GM12878 (cell line): Measurements from ENCODE around the gene PCDHB6. TPM values are rescaled to one million over a fixed set of nuclear protein-coding genes. Genes with fewer than 3 reads are reported as not detected.
"Not testable (repeated sequence)": the region's sequence is repeated elsewhere in the genome, so short reads cannot be mapped to it uniquely, and the experiment has no call there.

Experiments
- ATAC-seq: fragments of 200-7000 bp; cut with Tn5 transposase; 3 replicates; pipeline ENCODE4 v1.9.1; 2020; ENCODE audit warnings: mild to moderate bottlenecking, moderate library complexity
- BruUV-seq: library from RNA; stranded (reverse); fragments of 400-500 nt; replicated peaks from 2 replicates; lab custom pipeline; 2021; lab: Mats Ljungman, UMichigan
- CTCF ChIA-PET: fragments of 300-600 bp; sonication (Branson Sonifier 250); formaldehyde crosslinking; extraction: SDS; loops from one replicate; lab custom pipeline; 2021; ENCODE audit warnings: inconsistent platforms; lab: Yijun Ruan, JAX
- POLR2A ChIA-PET: fragments of 350-600 bp; formaldehyde crosslinking; extraction: SDS; loops from one replicate; lab custom pipeline; 2021; ENCODE audit warnings: inconsistent platforms; lab: Charles Lee
- RAD21 ChIA-PET: fragments of 300-600 bp; sonication (Branson Sonifier 250); formaldehyde crosslinking; loops from one replicate; lab custom pipeline; 2023; ENCODE audit warnings: antibody characterized with exemption; ENCODE audit not compliant: unreplicated experiment; lab: Charles Lee
- SMC1A ChIA-PET: fragments of 300-600 bp; sonication (Branson Sonifier 250); formaldehyde crosslinking; loops from one replicate; lab custom pipeline; 2023; ENCODE audit not compliant: unreplicated experiment, uncharacterized antibody; lab: Charles Lee
- DNase-seq: peaks from one replicate; pipeline ENCODE4 v3.0.0-alpha.2; 2011; ENCODE audit warnings: low read depth, low spot score
- FAIRE-seq: peaks from 3 replicates; lab custom pipeline; 2011; peaks lifted over from hg19 to GRCh38; lab: Jason Lieb, UNC
- H2AFZ ChIP-seq: 2 replicates; pipeline ENCODE4 v1.6.0; 2011; ENCODE audit warnings: low read depth, low read length, control low read depth; ENCODE audit not compliant: control insufficient read depth
- H3K27ac ChIP-seq: 2 replicates; pipeline ENCODE4 v1.5.1; 2011; ENCODE audit warnings: control low read depth; ENCODE audit not compliant: control insufficient read depth, insufficient read depth
- H3K27me3 ChIP-seq, 2 experiments: replicated peaks in 1 of 2; 2 replicates each; pipeline versions ENCODE4 v1.6.0 to v1.6.1; 2011; ENCODE audit warnings: low read length in 1 of 2; ENCODE audit not compliant: control insufficient read depth in 2 of 2, insufficient read depth in 2 of 2
- H3K36me3 ChIP-seq, 2 experiments: 2 replicates each; pipeline ENCODE4 v1.5.1; 2011; ENCODE audit warnings: low read length in 1 of 2; ENCODE audit not compliant: control insufficient read depth in 2 of 2, insufficient read depth in 2 of 2
- H3K4me1 ChIP-seq: 2 replicates; pipeline ENCODE4 v1.6.1; 2011; ENCODE audit warnings: mild to moderate bottlenecking, low read length, moderate library complexity, mixed read lengths; ENCODE audit not compliant: control insufficient read depth, insufficient read depth
- H3K4me2 ChIP-seq: 2 replicates; pipeline ENCODE4 v1.6.0; 2011; ENCODE audit warnings: control low read depth; ENCODE audit not compliant: control insufficient read depth, insufficient read depth
- H3K4me3 ChIP-seq: fragments of 200-600 bp; sonication (generic); 2 replicates; pipeline ENCODE4 v1.5.1; 2016
- H3K79me2 ChIP-seq: 2 replicates; pipeline ENCODE4 v1.6.0; 2011; ENCODE audit warnings: low read length; ENCODE audit not compliant: control insufficient read depth, insufficient read depth
- H3K9ac ChIP-seq: 2 replicates; pipeline ENCODE4 v1.8.0; 2011; ENCODE audit warnings: low read length, control low read depth, mixed read lengths; ENCODE audit not compliant: control insufficient read depth, insufficient read depth
- H3K9me3 ChIP-seq: replicated peaks from 3 replicates; pipeline ENCODE4 v1.5.1; 2011; ENCODE audit warnings: mild to moderate bottlenecking, low read length; ENCODE audit not compliant: control insufficient read depth, insufficient read depth
- H4K20me1 ChIP-seq: 2 replicates; pipeline ENCODE4 v1.6.0; 2011; ENCODE audit not compliant: control insufficient read depth, insufficient read depth
- EED ChIP-seq: sonication (generic); IDR thresholded peaks from 2 replicates; pipeline ENCODE4 v1.6.1; 2016; ENCODE audit warnings: antibody characterized with exemption, low read depth
- JUNB ChIP-seq: IDR thresholded peaks from 2 replicates; pipeline ENCODE4 v1.6.1; 2016; ENCODE audit warnings: antibody characterized with exemption, mild to moderate bottlenecking
- MXI1 ChIP-seq: fragments of 150-350 bp; IDR thresholded peaks from 2 replicates; pipeline ENCODE4 v1.6.1; 2011; ENCODE audit warnings: low read depth, mild to moderate bottlenecking, inconsistent platforms, low read length, improper control_type of control experiment
- SREBF1 ChIP-seq: IDR thresholded peaks from 2 replicates; pipeline ENCODE4 v1.6.1; 2012; ENCODE audit warnings: mild to moderate bottlenecking, low read length
- TARDBP ChIP-seq: IDR thresholded peaks from 2 replicates; pipeline ENCODE4 v1.6.1; 2016; ENCODE audit warnings: borderline replicate concordance
- TCF12 ChIP-seq: IDR thresholded peaks from 2 replicates; pipeline ENCODE4 v1.6.1; 2011; ENCODE audit warnings: low read depth, mild to moderate bottlenecking, low read length
- TCF3 ChIP-seq: IDR thresholded peaks from 2 replicates; pipeline ENCODE4 v1.6.1; 2012; ENCODE audit warnings: low read depth, mild to moderate bottlenecking, low read length, borderline replicate concordance; ENCODE audit not compliant: insufficient read depth
- ZBTB4 ChIP-seq: fragments of 450-650 bp; formaldehyde crosslinking; IDR thresholded peaks from 2 replicates; pipeline ENCODE4 v1.4.0; 2022; ENCODE audit warnings: mild to moderate bottlenecking, moderate library complexity
- ZNF217 ChIP-seq: fragments of 450-650 bp; IDR thresholded peaks from 2 replicates; pipeline ENCODE4 v1.6.1; 2017; ENCODE audit warnings: antibody characterized with exemption, mild to moderate bottlenecking
- WGBS: methylation state at CpG from one replicate; pipeline ENCODE4 v1.1.6; 2016; ENCODE audit warnings: low lambda C conversion rate; ENCODE audit not compliant: insufficient replicate concordance, insufficient coverage; ENCODE audit errors: missing lambda C conversion rate; 5-methylcytosine and 5-hydroxymethylcytosine counted together
- in situ Hi-C: fragments of 300-500 bp; cut with MboI; formaldehyde crosslinking; loops from 9 replicates; pipeline ENCODE4 v1.14.3; 2018; ENCODE audit warnings: mixed read lengths
- intact Hi-C: fragments of 100-400 bp; cut with micrococcal nuclease; formaldehyde crosslinking; loops from one replicate; pipeline ENCODE4 v1.14.2; 2022; ENCODE audit not compliant: unreplicated experiment
- polyA plus RNA-seq, 11 experiments: library from polyadenylated mRNA; depleted of rRNA in 4 of 11; unstranded in 6 of 11; stranded (reverse) in 5 of 11; fragments of >200 nt; fragmentation: Nextera tagmentation in 4 of 11; fragmentation: Illumina TruSeq in 1 of 11; extraction: Ambion mirVana in 4 of 11; extraction: Trizol in 1 of 11; gene quantifications; 1 replicate in 1 of 11; 2 replicates in 10 of 11; pipeline versions ENCODE4 v1.2.1 to v1.2.3, GENCODE V29; 2011 to 2016; ENCODE audit warnings: inconsistent platforms in 2 of 11, missing spikeins in 2 of 11, low read depth in 1 of 11
- total RNA-seq, 4 experiments: library from RNA; depleted of rRNA in 3 of 4; stranded (reverse); fragments of >200 nt in 3 of 4; fragmentation: Illumina TruSeq in 1 of 4; extraction: Trizol in 1 of 4; gene quantifications; 2 replicates each; pipeline versions ENCODE4 v1.2.1 to v1.2.3, GENCODE V29; 2013 to 2021

Gene PCDHB6
- total and polyA plus RNA-seq, 10 of the 15 experiments (the other 5 are each of a cell fraction or from before 2014, with no cell fraction given), result not detected

- H3K4me2 ChIP-seq, result no peak overlapping the region
- no peak for TF ChIP-seq ZNF217
- TF ChIP-seq SREBF1, result no peak
- no peak for TF ChIP-seq TCF12
- no peak for TF ChIP-seq JUNB
- TF ChIP-seq TCF3, result no peak
- no peak for TF ChIP-seq ZBTB4
- no peak for TF ChIP-seq TARDBP
- TF ChIP-seq EED, result no peak
- no peak for TF ChIP-seq MXI1
- intact Hi-C loops (no loop called here), in situ Hi-C loops (no loop called here)
- no peaks in the 10 kb centered on the region for H3K36me3 ChIP-seq
- ChIA-PET SMC1A (no interaction called here), RAD21 (no interaction called here), CTCF (interaction anchor here (0.7 to 1.3 kb wide), 3 partner anchors 15 to 61 kb away, joined by 3 to 6 read pairs (median 3); no protein-coding TSS in a partner anchor), POLR2A (no interaction called here)
- DNase-seq, result no peak
- no TSS peak for BruUV-seq
- no peaks in the 10 kb centered on the region for H3K79me2 ChIP-seq
- no peak overlapping the region for H2AFZ ChIP-seq
- H3K4me3 ChIP-seq, result no peak overlapping the region
- H3K27me3 ChIP-seq, result no peaks in the 10 kb centered on the region
- H3K9ac ChIP-seq, result no peak overlapping the region
- H3K4me1 ChIP-seq, result no peaks in the 10 kb centered on the region
- no peak for ATAC-seq
- no peak for FAIRE-seq
- 59% methylated on average over 21 of the region's 21 CpGs for WGBS
- no peak overlapping the region for H3K27ac ChIP-seq
- H3K9me3 ChIP-seq, result no peaks in the 10 kb centered on the region; the same call in 1 of the 3 replicates
- H4K20me1 ChIP-seq, result no peaks in the 10 kb centered on the region
Measured at GRCh38 chr5:141155540-141156374, 5.9 kb downstream of the PCDHB6 start.

GRCh38 chr5:141157356-141157755 lies 7.5 kb downstream of the PCDHB6 start:
- H3K4me1 ChIP-seq, H3K27ac ChIP-seq, DNase-seq, H2AFZ ChIP-seq, RAD21 ChIA-PET, in situ Hi-C loops, H3K27me3 ChIP-seq, BruUV-seq, FAIRE-seq, H3K9me3 ChIP-seq, CTCF ChIA-PET, intact Hi-C loops, H4K20me1 ChIP-seq, POLR2A ChIA-PET, H3K79me2 ChIP-seq, H3K4me3 ChIP-seq, H3K36me3 ChIP-seq, H3K9ac ChIP-seq, SMC1A ChIA-PET, ATAC-seq, H3K4me2 ChIP-seq: not testable (repeated sequence)
- WGBS, result 74% methylated on average over 27 of the region's 38 CpGs
